Fibroblast of peridontal ligament (primary cell): Measurements from ENCODE around the gene PLEKHJ1.
A peak's percentile ranks its signal among the peaks of the same experiment; 100 is the strongest.
"Not testable (repeated sequence)": the region's sequence is repeated elsewhere in the genome, so short reads cannot be mapped to it uniquely, and the experiment has no call there.

Experiments
- DNase-seq: peaks from one replicate; pipeline ENCODE4 v3.0.0-alpha.2; 2010; ENCODE audit errors: extremely low read depth

The PLEKHJ1 gene

DNA sequence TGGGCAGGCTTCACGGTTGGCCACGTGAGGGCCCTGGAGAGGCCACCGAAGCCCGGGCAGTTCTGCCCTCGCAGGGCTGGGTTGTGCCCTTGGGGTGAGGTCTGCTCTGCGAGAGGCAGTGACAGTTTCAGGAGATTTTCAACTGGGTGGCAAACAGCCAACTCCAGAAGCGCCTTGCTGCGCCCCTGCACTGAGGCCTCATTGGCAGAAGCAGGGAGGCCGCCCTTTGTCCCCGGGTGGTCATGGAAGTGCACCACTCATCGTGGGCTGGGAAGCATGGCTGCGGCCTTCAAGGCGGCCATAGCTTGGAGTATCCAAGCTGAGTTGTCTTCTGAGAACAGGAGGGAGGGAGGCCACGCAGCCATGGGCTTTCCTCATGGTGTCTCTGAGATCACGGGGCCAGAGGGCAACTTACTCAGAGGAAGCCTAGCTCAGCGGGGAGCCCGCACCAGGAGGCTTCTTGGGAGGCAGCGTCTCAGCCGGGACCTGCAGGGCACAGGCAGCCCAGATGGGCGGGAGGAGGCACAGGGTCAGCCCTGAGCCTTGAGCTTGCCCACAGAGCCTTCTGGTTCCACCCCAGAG, 14.8 kb downstream of the PLEKHJ1 start:
- DNase-seq: no peak

DNA sequence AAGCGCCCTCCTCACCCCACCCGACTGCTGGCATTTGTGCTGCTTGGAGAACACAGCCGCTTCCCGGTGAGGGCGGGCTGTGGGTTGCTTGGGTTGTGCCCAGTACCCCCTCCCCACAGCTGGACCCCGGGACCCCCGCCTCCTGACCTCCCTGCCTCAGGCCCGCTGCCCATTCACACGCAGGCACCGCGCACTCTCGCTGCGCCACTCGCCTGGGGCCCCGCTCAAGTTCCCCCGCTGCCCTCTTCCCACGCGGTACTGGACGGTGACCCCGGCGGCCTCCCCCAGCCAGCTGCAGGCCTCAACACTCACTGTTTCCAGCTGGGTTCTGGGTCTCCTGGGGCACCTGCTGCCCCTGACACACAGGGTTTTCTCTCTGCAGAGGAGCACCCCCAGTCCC, 16.4 kb downstream of the PLEKHJ1 start:
- DNase-seq: no peak

GRCh38 chr19:2217591-2217990, 18.5 kb downstream of the PLEKHJ1 start:
- DNase-seq: no peak

GRCh38 chr19:2216361-2217225, 19.5 kb downstream of the PLEKHJ1 start:
- DNase-seq: no peak

DNA sequence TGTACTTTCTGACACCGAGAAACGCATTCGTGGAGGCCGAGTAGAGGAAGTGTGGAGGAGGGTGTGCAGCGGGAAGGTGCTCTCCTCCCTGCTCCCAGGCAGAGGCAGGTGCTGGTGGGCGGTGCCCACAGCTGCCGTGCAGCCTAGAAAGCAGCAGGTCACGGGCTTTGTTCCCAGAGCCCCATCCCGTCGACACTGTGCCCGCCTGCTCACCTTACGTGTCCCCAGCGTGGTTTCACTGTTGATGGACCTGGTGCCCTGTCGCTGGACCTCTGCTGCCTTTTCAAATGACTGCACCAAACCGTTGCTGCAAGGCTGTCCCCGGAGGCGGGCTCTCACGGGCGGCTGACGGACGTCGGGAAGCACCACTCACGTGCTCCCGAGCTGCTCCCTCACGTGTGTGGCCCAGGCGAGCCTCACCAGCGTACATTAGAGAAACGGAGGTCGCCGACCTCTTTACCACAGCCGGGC, 20.8 kb downstream of the PLEKHJ1 start:
- DNase-seq: no peak

GRCh38 chr19:2214251-2214650, 21.9 kb downstream of the PLEKHJ1 start:
- no peak for DNase-seq

- DNase-seq: no peak
Observed at GRCh38 chr19:2213799-2214198, 22.3 kb downstream of the PLEKHJ1 start.

GRCh38 chr19:2212861-2213711, 23.0 kb downstream of the PLEKHJ1 start:
- no peak for DNase-seq

- DNase-seq: no peak
Observed at GRCh38 chr19:2210987-2211740, 25.0 kb downstream of the PLEKHJ1 start.

DNA sequence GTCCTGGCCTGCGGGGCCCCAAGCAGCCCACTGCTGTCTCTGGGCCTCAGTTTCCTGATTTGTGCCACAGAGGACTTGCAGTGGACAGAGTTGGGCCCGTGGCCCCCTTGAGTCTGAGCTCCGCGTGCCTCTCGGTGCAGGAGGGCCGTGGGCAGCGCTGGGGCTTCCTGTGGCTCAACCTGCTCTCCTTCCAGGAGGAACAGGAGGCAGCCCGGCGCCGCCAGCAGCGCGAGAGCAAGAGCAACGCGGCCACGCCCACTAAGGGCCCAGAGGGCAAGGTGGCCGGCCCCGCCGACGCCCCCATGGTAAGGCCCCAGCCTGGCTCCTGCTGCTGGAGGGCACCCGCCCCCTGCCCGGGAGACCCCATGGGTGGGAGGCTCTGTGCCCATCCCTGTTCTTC, 25.9 kb downstream of the PLEKHJ1 start:
- DNase-seq: no peak

DNA sequence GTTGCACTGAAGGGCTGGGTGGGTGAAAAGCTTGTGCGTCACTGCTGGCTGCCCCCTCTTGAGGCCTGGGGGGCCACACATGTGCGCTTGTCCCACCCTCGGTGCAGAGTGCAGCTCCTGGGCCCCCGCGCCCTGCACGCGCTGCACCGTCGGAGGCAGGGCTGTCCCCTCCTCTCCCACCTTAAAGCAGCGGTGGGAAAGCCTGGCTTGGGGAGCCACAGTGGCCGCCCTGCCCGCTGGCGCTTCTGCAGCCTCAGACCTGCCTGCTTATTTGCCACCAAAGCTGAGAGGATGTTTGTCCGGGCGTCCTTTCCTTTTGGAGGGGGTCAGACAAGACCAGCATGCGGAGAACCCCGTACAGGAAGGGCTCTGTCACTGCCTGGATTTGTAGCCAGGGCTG, 26.7 kb downstream of the PLEKHJ1 start:
- DNase-seq: no peak

DNA sequence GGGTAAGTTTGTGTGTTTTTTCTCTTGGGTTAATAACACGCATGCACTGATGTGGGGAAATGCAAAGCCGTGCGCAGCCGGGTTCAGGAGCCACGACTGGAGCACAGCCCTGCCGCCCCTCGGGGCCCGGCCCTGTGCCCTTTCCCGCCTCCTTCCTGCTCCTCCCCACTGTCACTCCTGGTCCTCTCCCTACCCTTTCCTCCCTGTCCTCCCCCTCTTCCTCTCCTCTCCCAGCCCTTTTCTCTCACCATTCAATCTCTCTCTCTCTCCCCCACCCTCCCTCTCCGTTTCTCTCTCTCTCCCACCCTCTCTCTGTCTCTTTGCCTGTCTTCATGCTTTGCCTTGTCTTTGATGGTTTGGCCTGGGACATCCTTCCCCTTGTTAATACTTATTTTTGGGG, 27.2 kb downstream of the PLEKHJ1 start:
- DNase-seq: no peak

DNA sequence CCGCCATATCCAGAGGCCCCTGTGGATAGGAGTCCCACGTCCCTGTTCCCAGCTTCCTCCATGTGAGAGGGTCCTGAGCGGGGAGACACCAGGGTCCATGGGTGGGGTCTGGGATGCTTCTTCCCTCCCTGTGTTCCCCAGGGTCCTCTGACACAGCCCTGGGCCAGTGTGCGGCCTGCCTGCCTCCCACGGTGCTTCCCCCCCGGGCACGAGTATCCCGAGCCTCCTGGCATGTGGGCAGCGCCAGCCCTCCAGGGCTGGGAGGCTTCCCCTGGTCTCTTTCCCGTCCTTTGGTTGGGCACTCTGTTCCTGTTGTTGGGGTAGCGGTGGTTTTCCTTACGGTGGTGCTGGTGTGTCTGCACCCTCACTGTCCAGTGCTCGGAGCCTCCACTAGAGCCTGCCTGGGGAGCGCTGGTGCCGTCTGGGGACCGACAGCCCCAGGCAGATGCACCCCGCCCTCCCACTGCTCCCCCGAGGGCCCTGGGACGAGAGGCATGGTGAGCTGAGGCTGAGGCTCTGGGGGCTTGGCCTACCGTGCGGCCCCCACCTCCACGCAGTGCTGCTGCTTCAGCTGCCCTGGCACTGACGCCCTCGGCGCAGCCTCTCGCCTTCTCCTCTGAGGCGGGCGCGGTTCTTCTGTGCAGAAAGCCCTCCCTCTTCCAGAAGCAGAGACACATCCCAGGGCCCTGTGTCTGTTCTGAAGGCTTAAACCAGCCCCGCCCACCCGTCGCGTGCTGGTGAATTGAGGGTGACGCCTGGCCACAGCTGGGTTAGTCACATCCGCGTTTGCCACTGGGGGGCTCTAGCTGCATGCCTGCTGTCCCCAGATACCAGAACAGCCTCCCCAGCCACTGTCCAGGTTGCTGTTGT, 27.9 kb downstream of the PLEKHJ1 start:
- DNase-seq: peak; percentile 59

DNA sequence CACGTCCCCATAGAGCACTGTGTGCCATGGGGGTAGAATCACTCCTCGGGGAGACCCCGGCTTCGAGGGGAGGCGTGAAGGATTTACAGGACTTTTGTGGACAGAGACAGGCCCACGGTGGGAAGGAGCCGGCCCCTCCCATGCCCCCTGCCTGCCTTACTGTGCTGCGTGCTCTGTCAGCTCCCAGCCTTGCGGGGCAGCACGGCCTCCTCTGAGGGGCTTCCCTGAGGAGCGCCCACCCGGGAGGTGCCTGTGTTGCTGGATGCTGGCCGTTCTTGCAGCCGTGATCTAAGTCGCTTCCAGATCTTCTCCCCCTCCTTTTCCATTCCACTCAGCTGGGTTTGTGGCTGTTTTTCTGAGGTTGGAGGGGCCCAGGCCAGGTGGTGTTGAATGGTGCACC, 29.1 kb downstream of the PLEKHJ1 start:
- no peak for DNase-seq

DNA sequence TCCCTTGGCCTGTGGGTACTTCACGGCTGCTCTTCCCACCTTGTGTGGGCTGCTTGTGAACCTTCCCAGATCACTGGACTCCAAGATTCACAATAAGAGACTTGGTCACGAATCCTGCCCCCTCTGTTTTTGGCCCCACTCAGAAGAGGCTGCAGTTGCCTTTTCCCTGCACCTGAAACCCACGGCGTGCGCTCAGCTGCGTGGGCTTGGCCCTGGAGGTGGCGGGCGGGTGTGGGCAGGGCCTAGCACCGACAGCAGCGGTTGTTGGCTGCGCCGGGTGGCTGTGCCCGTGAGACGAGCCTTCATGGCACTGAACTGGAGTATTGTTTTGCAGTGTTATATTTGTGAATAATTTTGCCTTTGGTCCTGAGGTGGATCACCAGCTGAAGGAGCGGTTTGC, 33.8 kb downstream of the PLEKHJ1 start:
- no peak for DNase-seq

- no peak for DNase-seq
Observed at GRCh38 chr19:2201473-2202148, 34.5 kb downstream of the PLEKHJ1 start.

DNA sequence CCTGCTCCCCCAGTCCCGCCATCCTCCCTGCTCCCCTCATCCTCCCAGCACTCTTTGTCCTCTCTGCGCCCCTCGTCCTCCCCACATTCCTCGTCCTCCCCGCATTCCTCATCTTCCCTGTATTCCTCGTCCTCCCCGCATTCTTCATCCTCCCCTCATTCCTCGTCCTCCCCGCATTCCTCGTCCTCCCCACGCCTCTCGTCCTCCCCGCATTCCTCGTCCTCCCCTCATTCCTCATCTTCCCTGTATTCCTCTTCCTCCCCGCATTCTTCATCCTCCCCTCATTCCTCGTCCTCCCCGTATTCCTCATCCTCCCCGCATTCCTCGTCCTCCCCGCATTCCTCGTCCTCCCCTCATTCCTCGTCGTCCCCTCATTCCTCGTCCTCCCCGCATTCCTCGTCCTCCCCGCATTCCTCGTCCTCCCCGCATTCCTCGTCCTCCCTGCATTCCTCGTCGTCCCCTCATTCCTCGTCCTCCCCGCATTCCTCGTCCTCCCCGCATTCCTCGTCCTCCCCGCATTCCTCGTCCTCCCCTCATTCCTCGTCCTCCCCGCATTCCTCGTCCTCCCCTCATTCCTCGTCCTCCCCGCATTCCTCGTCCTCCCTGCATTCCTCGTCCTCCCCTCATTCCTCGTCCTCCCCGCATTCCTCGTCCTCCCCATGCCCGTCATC, 35.4 kb downstream of the PLEKHJ1 start:
- DNase-seq: not testable (repeated sequence)

GRCh38 chr19:2199861-2200623, 36.1 kb downstream of the PLEKHJ1 start:
- no peak for DNase-seq

- no peak for DNase-seq
Observed at GRCh38 chr19:2199215-2199614, 36.9 kb downstream of the PLEKHJ1 start.
